ENCODE results near the gene RHBDD1.

- TF ChIP-seq CTCF (IDR thresholded peaks at IDR 0.05) (no peak), POLR2A (IDR thresholded peaks at IDR 0.05) (no peak)
Observed at GRCh38 chr2:227025510-227025909, 189.7 kb downstream of the RHBDD1 start.
